ENCODE data around the gene MRPS22.

MRPS22 gene

DNA sequence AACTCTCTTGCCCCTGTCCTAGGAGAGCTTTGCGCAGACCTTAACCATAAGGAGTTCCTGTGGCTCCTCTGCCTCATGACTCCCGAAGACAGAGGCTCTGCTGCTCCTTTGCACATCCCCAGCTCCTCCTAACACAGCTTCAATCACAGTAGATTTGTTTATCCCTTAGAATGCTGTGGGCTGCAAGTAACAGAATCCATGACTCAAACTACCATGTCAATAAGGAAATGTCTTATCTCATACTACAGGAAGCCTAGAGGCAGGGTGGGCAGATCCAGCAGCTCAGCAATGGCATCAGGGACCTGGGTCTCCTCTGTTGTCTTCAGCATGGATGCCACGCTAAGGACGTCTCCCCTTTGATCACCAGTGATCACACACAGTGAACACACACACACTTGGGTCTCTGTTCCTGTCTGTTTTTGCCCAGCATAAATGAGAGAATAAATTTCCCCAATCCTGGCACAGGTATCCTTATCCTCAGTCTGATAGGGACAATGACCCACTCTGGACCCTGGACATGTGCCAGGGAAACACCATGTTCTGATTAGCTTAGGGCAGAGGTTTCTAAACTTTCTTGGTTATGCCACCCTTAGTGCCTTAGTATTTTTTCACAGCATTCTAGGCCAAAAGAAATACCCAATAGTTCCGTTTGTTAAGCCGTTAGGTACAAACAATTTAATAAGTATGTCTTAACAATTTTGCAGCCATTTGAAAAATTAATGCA, 46.1 kb upstream of the MRPS22 start:
- Histone ChIP-seq H3K4me3 (ENCODE audit: low read length) (no peak overlapping the region), H3K27me3 (ENCODE audit: control insufficient read depth, low read length) (no peaks in the 10 kb centered on the region), H3F3A (ENCODE audit: control insufficient read depth, insufficient read depth) (no peaks in the 10 kb centered on the region), H3K9me2 (replicated peaks; ENCODE audit: control insufficient read depth, low read length) (no peaks in the 10 kb centered on the region), H3K4me1 (ENCODE audit: control insufficient read depth, low read length) (no peaks in the 10 kb centered on the region), H3K79me2 (ENCODE audit: control insufficient read depth, low read length) (no peaks in the 10 kb centered on the region), H3K9me3 (ENCODE audit: control insufficient read depth, insufficient read depth, low read length) (no peaks in the 10 kb centered on the region), H3K27ac (ENCODE audit: low read depth, low read length) (no peak overlapping the region), H3K36me3 (ENCODE audit: control insufficient read depth, low read length) (no peaks in the 10 kb centered on the region), H3K4me2 (ENCODE audit: low read length) (no peak overlapping the region), H4K20me1 (ENCODE audit: control insufficient read depth, insufficient read depth, low read depth, low read length) (no peaks in the 10 kb centered on the region)
- no peak for TF ChIP-seq EZH2phosphoT487 (IDR thresholded peaks at IDR 0.05; ENCODE audit: borderline replicate concordance, low read length)
- no peak for TF ChIP-seq CTCF (IDR thresholded peaks at IDR 0.05; ENCODE audit: low read depth, low read length, poor library complexity, severe bottlenecking)

DNA sequence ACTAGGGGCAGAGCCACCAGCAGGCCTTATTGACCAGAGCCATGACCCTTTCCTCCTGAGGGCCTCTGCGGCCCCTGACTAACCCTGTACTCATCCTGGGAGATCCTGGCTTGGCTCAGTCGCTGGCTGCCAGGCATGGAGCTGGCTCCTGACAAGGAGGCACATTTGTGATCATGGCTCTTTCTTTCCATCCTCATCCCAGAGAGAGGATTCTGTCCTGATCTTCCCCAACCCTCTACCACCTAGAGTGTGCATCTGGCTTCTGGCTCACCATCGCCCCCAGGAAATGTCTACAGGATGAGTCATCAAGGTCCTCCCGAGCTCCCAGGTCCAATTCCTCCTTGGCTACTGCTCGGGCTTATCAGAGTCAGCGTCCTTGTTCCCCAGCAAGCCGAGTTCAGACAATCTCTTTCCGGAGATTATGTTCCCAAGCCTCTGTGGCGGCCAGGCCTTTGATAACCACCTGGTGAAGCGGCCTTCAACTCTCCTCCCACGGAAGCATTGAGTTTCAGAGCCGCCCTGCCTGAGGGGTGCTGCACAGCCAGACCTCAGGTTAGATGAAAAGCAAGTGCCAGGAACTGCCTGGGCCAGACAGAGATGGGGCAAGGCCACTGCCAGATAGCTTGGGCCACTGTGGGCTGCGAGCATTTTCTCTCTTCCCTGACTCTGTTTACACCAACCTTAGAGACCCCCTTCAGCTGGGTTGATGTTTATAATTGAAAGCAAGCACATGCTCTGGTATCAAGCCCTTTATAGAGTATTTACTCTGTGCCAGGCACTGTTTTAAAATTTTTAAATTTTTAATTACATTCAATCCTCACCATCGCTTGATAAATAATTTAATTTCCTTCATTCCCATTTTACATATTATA, 44.3 kb upstream of the MRPS22 start:
- no peaks in the 10 kb centered on the region for H4K20me1 ChIP-seq (ENCODE audit: control insufficient read depth, insufficient read depth, low read depth, low read length)
- no peaks in the 10 kb centered on the region for H3K36me3 ChIP-seq (ENCODE audit: control insufficient read depth, low read length)
- no peaks in the 10 kb centered on the region for H3K4me1 ChIP-seq (ENCODE audit: control insufficient read depth, low read length)
- no peaks in the 10 kb centered on the region for H3K27me3 ChIP-seq (ENCODE audit: control insufficient read depth, low read length)
- H3K9me3 ChIP-seq (ENCODE audit: control insufficient read depth, insufficient read depth, low read length) = no peaks in the 10 kb centered on the region
- no peak overlapping the region for H3K4me3 ChIP-seq (ENCODE audit: low read length)
- no peaks in the 10 kb centered on the region for H3K9me2 ChIP-seq (replicated peaks; ENCODE audit: control insufficient read depth, low read length)
- no peak overlapping the region for H3K4me2 ChIP-seq (ENCODE audit: low read length)
- H3K79me2 ChIP-seq (ENCODE audit: control insufficient read depth, low read length) = no peaks in the 10 kb centered on the region
- TF ChIP-seq CTCF (IDR thresholded peaks at IDR 0.05; ENCODE audit: low read depth, low read length, poor library complexity, severe bottlenecking) = no peak
- TF ChIP-seq EZH2phosphoT487 (IDR thresholded peaks at IDR 0.05; ENCODE audit: borderline replicate concordance, low read length) = no peak
- H3K27ac ChIP-seq (ENCODE audit: low read depth, low read length) = no peak overlapping the region
- H3F3A ChIP-seq (ENCODE audit: control insufficient read depth, insufficient read depth) = no peaks in the 10 kb centered on the region

GRCh38 chr3:139300416-139300815, 43.4 kb upstream of the MRPS22 start:
- no peak overlapping the region for H3K27ac ChIP-seq (ENCODE audit: low read depth, low read length)
- TF ChIP-seq EZH2phosphoT487 (IDR thresholded peaks at IDR 0.05; ENCODE audit: borderline replicate concordance, low read length) = no peak
- no peak for TF ChIP-seq CTCF (IDR thresholded peaks at IDR 0.05; ENCODE audit: low read depth, low read length, poor library complexity, severe bottlenecking)
- H3K4me2 ChIP-seq (ENCODE audit: low read length) = no peak overlapping the region
- H3K27me3 ChIP-seq (ENCODE audit: control insufficient read depth, low read length) = no peaks in the 10 kb centered on the region
- no peaks in the 10 kb centered on the region for H3K9me3 ChIP-seq (ENCODE audit: control insufficient read depth, insufficient read depth, low read length)
- no peaks in the 10 kb centered on the region for H3K36me3 ChIP-seq (ENCODE audit: control insufficient read depth, low read length)
- no peaks in the 10 kb centered on the region for H3K4me1 ChIP-seq (ENCODE audit: control insufficient read depth, low read length)
- no peaks in the 10 kb centered on the region for H3F3A ChIP-seq (ENCODE audit: control insufficient read depth, insufficient read depth)
- no peaks in the 10 kb centered on the region for H4K20me1 ChIP-seq (ENCODE audit: control insufficient read depth, insufficient read depth, low read depth, low read length)
- H3K9me2 ChIP-seq (replicated peaks; ENCODE audit: control insufficient read depth, low read length) = no peaks in the 10 kb centered on the region
- no peak overlapping the region for H3K4me3 ChIP-seq (ENCODE audit: low read length)
- no peaks in the 10 kb centered on the region for H3K79me2 ChIP-seq (ENCODE audit: control insufficient read depth, low read length)
